SU-DHL-6 (cell line): ENCODE data around the gene AGAP3.

Source experiments
- EZH2phosphoT487 ChIP-seq: fragments of 200-600 bp; sonication (generic), shearing (Covaris generic); conservative IDR thresholded peaks from 2 replicates; pipeline ENCODE4 v1.6.1; 2018; ENCODE audit warnings: mild to moderate bottlenecking, antibody characterized with exemption, low read length, moderate library complexity, mixed read lengths
- TF ChIP-seq, protein P1 (sequence below): fragments of 200-600 bp; sonication (generic); IDR thresholded peaks from one replicate; pipeline ENCODE4 v1.5.1; 2017; ENCODE audit warnings: antibody characterized with exemption, mild to moderate bottlenecking, low read length, moderate library complexity; ENCODE audit not compliant: insufficient read depth, poor library complexity, severe bottlenecking

DNA sequence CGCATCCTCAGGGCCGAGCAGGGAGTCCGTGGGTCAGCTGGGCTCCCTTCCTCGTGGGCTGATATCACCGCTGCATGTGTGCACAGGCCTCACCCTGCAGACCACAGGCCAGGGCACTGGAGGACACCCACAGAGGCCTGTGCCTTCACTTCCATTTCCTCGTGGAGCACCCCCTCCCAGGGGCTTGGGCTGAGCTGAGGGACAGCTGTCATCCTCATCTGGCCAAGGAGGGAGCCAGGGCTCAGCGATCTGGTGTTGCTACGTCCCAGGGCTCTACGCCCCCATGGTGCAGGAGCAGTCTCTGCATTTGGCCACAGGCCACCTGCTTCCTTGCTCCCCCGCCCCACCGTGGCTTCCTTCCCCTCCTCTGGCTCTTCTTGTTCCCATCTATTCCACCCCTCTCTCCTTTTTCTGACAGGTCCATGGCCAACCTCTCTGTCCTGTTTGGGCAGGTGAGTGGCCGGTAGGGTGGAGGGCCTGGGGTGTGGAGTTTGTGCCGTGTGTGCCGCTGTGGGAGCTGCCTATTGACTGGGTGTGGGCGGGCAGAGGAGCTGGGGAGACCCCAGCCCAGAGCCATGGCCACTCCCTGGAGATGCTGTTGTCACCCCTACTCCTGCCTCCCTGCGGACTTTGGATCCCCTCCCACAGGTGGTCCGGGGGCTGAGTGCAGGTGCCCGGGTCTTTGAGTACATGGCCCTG lies 46.3 kb upstream of the AGAP3 start:
- TF ChIP-seq, protein P1, sequence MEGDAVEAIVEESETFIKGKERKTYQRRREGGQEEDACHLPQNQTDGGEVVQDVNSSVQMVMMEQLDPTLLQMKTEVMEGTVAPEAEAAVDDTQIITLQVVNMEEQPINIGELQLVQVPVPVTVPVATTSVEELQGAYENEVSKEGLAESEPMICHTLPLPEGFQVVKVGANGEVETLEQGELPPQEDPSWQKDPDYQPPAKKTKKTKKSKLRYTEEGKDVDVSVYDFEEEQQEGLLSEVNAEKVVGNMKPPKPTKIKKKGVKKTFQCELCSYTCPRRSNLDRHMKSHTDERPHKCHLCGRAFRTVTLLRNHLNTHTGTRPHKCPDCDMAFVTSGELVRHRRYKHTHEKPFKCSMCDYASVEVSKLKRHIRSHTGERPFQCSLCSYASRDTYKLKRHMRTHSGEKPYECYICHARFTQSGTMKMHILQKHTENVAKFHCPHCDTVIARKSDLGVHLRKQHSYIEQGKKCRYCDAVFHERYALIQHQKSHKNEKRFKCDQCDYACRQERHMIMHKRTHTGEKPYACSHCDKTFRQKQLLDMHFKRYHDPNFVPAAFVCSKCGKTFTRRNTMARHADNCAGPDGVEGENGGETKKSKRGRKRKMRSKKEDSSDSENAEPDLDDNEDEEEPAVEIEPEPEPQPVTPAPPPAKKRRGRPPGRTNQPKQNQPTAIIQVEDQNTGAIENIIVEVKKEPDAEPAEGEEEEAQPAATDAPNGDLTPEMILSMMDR, result no peak
- no peak for TF ChIP-seq EZH2phosphoT487
